Pancreas (tissue), 10 donors: ENCODE results near the gene NR1H2. TPM values are rescaled to one million over a fixed set of nuclear protein-coding genes. Genes with fewer than 3 reads are reported as not detected.
"Not testable (repeated sequence)": the region's sequence is repeated elsewhere in the genome, so short reads cannot be mapped to it uniquely, and the experiment has no call there.

Experiments used
- ATAC-seq, 4 donors: fragments of 200-7000 bp; cut with Tn5 transposase; one replicate each; pipeline versions ENCODE4 v1.8.0 to v1.9.1; 2020; ENCODE audit warnings: mild to moderate bottlenecking in 4 of 4, moderate library complexity in 4 of 4
- DNase-seq, 6 donors: peaks; one replicate each; pipeline ENCODE4 v3.0.0-alpha.2; 2020
- FAIRE-seq: peaks from 2 replicates; lab custom pipeline; 2012; peaks lifted over from hg19 to GRCh38; lab: Jason Lieb, UNC
- H3K27ac ChIP-seq, 4 donors: fragments of 200-600 bp; sonication (generic); 1 replicate in 3 of 4; 2 replicates in 1 of 4; pipeline versions ENCODE4 v1.5.0 to v1.8.0; 2020
- H3K27me3 ChIP-seq, 4 donors: fragments of 200-600 bp; one replicate each; pipeline ENCODE4 v1.8.0; 2021
- H3K36me3 ChIP-seq, 3 donors: fragments of 200-600 bp; sonication (generic) in 1 of 3; one replicate each; pipeline versions ENCODE4 v1.5.0 to v1.8.0; 2020 to 2021
- H3K4me1 ChIP-seq, 3 donors: fragments of 200-600 bp; one replicate each; pipeline ENCODE4 v1.8.0; 2021
- H3K4me3 ChIP-seq, 4 donors: fragments of 200-600 bp; sonication (generic) in 2 of 4; one replicate each; pipeline versions ENCODE4 v1.5.0 to v1.8.0; 2020 to 2021
- H3K9me3 ChIP-seq, 4 donors: fragments of 200-600 bp; one replicate each; pipeline ENCODE4 v1.8.0; 2021
- WGBS, 2 donors: extraction: QIAGEN DNeasy Blood & Tissue Kit; methylation state at CpG; one replicate each; pipeline ENCODE4 v1.1.7; 2013; 5-methylcytosine and 5-hydroxymethylcytosine counted together
- intact Hi-C, 3 donors: fragments of 100-400 bp; cut with DNase I; formaldehyde crosslinking; loops; one replicate each; pipeline versions ENCODE4 v1.11.1 to v1.14.2; 2022
- polyA plus RNA-seq, 2 donors: library from polyadenylated mRNA; stranded (reverse); fragments of 200-250 nt; gene quantifications; one replicate each; pipeline ENCODE4 v1.2.3, GENCODE V29; 2013
- total RNA-seq, 6 donors: library from RNA; stranded (reverse); fragmentation: NEBNext Ultra II Directional in 4 of 6; extraction: Animal tissue kit (Norgen Biotek cat#: 25700) in 4 of 6; gene quantifications; one replicate each; pipeline versions ENCODE4 v1.2.1 to v1.2.4, GENCODE V29; 2021 to 2023
- TF ChIP-seq, protein P1 (sequence below), 4 donors: fragments of 200-600 bp; sonication (generic) in 3 of 4; IDR thresholded peaks; one replicate each; pipeline versions ENCODE4 v1.5.0 to v1.8.0; 2021; ENCODE audit warnings: antibody characterized with exemption in 4 of 4
- donor health status: healthy with polysubstance abuse.
- donor health status: DM: no; HTN: no; CAD: no; lungs with moderate emphysema.
- donor health status: DM: no; HTN: no; CAD: no.
- donor health status: control.
- donor health status: control.
- donor health status: Bipolar disorder and iron deficiency.
- donor health status: DM: yes; HTN: yes; CAD: no.
- donor health status: DM: no; HTN: no; CAD: no.
- donor health status: DM: no; HTN: no; CAD: no.
- donor health status: DM: yes; HTN: yes; CAD: no.

NR1H2 gene
- total and polyA plus RNA-seq, 8 donors = 20.5 to 46.5 (median 27.2) TPM

DNA sequence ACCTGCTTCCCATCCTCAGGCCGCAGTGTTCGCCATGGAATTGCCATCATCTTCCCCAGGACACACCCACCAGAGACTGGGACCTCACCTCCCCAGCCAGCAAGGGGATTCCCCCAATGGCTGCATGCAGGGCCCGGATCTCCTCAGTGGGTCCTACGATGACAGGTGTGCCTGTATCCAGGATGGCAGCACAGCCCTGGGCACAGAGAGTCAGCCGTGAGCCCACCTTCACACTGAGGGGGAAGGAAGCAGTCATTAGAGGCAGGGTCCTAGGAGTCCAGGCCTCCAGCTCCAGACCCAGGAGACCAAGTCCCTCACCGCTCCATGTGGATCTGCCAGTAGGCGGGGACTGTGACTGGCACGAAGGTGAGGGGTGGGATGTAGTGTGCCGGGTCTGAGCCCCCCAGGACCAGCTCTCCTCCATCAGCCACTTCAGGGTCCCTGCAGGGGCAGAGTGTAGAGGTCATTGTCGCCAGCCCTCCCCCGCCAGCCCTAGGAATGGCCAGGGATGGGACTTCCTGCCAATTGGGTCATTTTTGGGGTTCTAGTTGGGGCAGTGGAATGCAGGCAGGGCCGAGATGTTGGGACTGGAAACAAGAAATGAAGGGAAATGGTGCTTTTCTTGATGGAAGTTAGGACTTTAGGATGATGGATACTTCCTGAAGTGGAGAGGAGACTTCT is 41.4 kb upstream of the NR1H2 start:
- Histone ChIP-seq H3K4me1 (peaks cover 4 to 16% (median 7%) of the 10 kb centered on the region in 3 donors), H3K4me3 (no peak overlapping the region), H3K9me3 (no peaks in the 10 kb centered on the region), H3K27ac (no peak overlapping the region), H3K36me3 (no peaks in the 10 kb centered on the region), H3K27me3 (no peaks in the 10 kb centered on the region)
- peak in 5 of 6 donors; percentile 37 to 54 (median 46) for DNase-seq
- FAIRE-seq = no peak
- TF ChIP-seq, protein P1, sequence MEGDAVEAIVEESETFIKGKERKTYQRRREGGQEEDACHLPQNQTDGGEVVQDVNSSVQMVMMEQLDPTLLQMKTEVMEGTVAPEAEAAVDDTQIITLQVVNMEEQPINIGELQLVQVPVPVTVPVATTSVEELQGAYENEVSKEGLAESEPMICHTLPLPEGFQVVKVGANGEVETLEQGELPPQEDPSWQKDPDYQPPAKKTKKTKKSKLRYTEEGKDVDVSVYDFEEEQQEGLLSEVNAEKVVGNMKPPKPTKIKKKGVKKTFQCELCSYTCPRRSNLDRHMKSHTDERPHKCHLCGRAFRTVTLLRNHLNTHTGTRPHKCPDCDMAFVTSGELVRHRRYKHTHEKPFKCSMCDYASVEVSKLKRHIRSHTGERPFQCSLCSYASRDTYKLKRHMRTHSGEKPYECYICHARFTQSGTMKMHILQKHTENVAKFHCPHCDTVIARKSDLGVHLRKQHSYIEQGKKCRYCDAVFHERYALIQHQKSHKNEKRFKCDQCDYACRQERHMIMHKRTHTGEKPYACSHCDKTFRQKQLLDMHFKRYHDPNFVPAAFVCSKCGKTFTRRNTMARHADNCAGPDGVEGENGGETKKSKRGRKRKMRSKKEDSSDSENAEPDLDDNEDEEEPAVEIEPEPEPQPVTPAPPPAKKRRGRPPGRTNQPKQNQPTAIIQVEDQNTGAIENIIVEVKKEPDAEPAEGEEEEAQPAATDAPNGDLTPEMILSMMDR (IDR thresholded peaks at IDR 0.05) = no peak
- WGBS, 2 donors = 94% methylated on average over 12 of the region's 12 CpGs
- no peak for ATAC-seq
- intact Hi-C loops = no loop called here

DNA sequence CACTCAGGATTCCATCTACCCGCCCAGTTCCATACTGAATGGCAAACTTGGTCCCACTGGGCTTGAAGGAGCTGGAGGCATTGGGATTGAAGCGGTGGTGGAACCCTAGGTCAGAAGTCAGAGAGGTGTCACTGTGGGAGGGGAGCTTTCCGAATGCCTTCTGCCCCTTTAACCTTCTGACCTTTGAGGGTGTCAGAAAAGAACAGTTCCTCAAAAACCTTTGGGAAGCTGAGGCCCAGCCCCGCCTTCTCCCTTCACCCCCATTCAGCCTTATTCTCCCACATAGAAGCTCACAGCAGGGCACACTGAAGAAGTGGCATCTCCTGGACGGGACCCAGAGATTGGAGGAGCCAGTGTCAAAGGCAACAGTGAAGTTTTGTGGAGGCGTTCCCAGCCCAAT is 39.2 kb upstream of the NR1H2 start:
- H3K9me3 ChIP-seq, H3K27me3 ChIP-seq, H3K4me1 ChIP-seq, ATAC-seq, intact Hi-C loops, H3K4me3 ChIP-seq, H3K27ac ChIP-seq, H3K36me3 ChIP-seq, FAIRE-seq: not testable (repeated sequence)
- WGBS, 2 donors = 93 to 95% methylated on average over 5 to 6 of the region's 6 CpGs
- DNase-seq = peak in 1 of 6 donors; percentile 19

DNA sequence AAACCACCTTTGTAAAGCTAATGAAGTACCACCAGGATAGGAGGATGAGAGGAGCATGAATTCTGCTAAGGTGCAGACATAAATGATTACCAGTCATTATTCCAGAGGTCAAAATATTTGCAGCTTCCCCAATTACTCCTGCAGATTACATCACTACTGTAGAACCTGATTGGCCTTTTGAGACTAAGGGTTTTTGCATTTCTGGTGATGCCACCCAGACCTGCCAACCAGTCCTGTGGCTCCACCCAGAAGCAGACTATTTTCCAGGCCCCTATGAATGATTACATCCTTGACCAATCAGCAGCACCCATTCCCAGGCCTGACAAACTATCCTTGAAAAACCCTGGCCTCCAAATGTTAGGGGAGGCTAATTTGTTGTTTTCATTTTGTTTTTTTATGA is 35.9 kb upstream of the NR1H2 start:
- Histone ChIP-seq H3K27me3 (no peaks in the 10 kb centered on the region), H3K27ac (no peak overlapping the region), H3K4me1 (no peaks in the 10 kb centered on the region), H3K36me3 (no peaks in the 10 kb centered on the region), H3K9me3 (no peaks in the 10 kb centered on the region), H3K4me3 (no peak overlapping the region)
- TF ChIP-seq, protein P1 (IDR thresholded peaks at IDR 0.05) = no peak
- DNase-seq (no peak), FAIRE-seq (no peak), ATAC-seq (no peak)
- intact Hi-C loops = no loop called here

DNA sequence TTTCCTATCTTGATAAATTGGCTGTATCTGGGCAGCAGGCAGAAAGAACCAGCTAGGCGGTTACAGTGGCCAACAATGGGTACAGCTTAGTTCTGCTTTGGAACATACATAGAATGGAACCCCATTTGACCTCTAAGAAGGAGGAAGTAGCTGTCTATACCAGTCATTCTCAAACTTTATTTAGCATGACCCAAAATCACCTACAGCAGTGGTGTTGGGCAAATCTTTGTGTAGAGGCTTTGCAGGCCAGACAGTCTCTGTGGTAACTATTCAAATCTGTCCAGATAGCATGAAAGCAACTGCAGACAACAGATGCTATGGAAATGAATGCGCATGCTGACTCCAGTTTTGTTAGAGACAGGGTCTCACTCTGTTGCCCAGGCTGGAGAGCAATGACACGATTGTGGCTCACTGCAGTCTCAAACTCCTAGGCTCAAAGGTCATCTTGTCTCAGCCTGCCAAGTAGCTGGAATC is 35.1 kb upstream of the NR1H2 start:
- intact Hi-C loops = no loop called here
- Histone ChIP-seq H3K4me3 (no peak overlapping the region), H3K36me3 (no peaks in the 10 kb centered on the region), H3K9me3 (no peaks in the 10 kb centered on the region), H3K27ac (no peak overlapping the region), H3K4me1 (no peaks in the 10 kb centered on the region), H3K27me3 (no peaks in the 10 kb centered on the region)
- DNase-seq (no peak), FAIRE-seq (no peak), ATAC-seq (peak in 2 of 4 donors; percentile 49 to 70)
- TF ChIP-seq, protein P1 (IDR thresholded peaks at IDR 0.05) = no peak
- WGBS, 2 donors = 75 to 77% methylated on average over 3 of the region's 3 CpGs

DNA sequence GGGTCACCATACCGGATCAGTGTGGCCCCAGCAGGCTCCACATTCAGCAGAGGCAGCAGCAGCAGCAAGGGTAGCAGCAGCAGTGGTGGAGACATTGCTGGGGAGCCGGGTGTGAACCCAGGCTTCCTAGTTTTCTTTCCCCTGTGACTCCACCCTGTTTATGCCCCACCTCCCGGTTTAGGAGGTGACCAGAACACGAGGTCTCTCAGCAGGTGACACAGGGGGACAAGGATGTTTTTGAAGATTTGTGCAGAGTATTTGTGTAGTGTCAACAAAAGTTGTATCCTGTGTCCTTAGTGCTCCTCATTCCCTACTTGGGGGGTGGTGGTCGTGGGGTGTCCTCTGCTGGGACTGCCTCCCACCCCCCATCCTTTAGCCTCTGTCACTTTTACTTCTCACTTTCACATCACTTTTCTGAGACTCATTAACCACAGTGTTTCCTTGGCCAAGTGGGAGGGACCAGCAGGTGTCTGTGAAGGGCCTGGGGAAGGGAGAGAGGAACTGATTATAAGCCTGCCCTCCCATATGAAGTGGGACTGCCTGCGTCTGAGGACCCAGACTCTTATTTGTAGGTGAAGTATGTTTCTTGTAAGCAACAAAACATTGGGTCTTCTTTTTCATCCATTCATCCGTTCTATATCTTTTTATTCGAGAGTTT is 31.5 kb upstream of the NR1H2 start:
- WGBS, 2 donors = 83 to 85% methylated on average over 8 of the region's 8 CpGs
- intact Hi-C loops = no loop called here
- ATAC-seq = peak in 1 of 4 donors; percentile 60
- Histone ChIP-seq H3K27ac (no peak overlapping the region), H3K9me3 (no peaks in the 10 kb centered on the region), H3K4me1 (no peaks in the 10 kb centered on the region), H3K27me3 (no peaks in the 10 kb centered on the region), H3K36me3 (no peaks in the 10 kb centered on the region), H3K4me3 (no peak overlapping the region)
- no peak for FAIRE-seq
- DNase-seq = peak in 1 of 6 donors; percentile 25
- TF ChIP-seq, protein P1 (IDR thresholded peaks at IDR 0.05) = no peak

DNA sequence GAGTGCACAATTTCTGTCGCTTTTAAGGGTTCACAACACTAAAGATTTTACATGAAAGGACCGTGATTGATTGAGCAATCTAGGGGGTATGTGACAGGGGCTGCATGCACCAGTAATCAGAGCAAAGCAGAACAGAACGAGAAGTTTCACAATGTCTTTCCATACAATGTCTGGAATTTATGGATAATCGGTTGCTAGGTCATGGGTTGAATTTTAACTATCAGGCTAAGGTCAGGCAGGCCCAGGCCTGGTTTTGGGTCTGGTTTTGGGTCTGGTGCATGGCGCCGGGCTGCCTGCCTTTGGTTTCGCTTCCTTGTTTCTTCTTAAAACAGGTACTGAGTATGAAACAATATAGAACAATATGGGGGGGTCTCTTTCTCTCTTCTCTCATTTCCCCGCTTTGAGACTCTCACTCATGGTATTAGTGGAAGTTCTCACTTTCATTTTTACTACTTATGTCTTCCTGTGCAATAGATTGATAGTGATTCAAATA is 29.1 kb upstream of the NR1H2 start:
- DNase-seq, H3K27me3 ChIP-seq, H3K4me1 ChIP-seq, intact Hi-C loops, H3K4me3 ChIP-seq, FAIRE-seq, ATAC-seq, H3K9me3 ChIP-seq, H3K36me3 ChIP-seq, H3K27ac ChIP-seq: not testable (repeated sequence)
- 62 to 64% methylated on average over 8 of the region's 8 CpGs for WGBS, 2 donors
